Upper lobe of left lung (tissue), 6 donors: ENCODE results near the gene ACTMAP. TPM values are rescaled to one million over a fixed set of nuclear protein-coding genes. Genes with fewer than 3 reads are reported as not detected.

Experiments used
- ATAC-seq, 2 donors: fragments of 200-7000 bp; cut with Tn5 transposase; one replicate each; pipeline ENCODE4 v1.9.1; 2022; ENCODE audit warnings: mild to moderate bottlenecking in 2 of 2, moderate library complexity in 2 of 2; ENCODE audit not compliant: low FRiP score in 2 of 2
- DNase-seq, 2 donors: peaks; one replicate each; pipeline ENCODE4 v3.0.0-alpha.2; 2019 to 2020
- H3K27ac ChIP-seq, 4 donors: fragments of 200-600 bp; sonication (generic); one replicate each; pipeline ENCODE4 v1.5.1; 2016 to 2019
- H3K27me3 ChIP-seq, 4 donors: fragments of 200-600 bp; sonication (generic); one replicate each; pipeline ENCODE4 v1.5.1; 2017 to 2019
- H3K36me3 ChIP-seq, 4 donors: fragments of 200-600 bp; sonication (generic); one replicate each; pipeline ENCODE4 v1.5.1; 2016 to 2019
- H3K4me1 ChIP-seq, 4 donors: fragments of 200-600 bp; sonication (generic); one replicate each; pipeline ENCODE4 v1.5.1; 2018 to 2019
- H3K4me3 ChIP-seq, 4 donors: fragments of 200-600 bp; sonication (generic); one replicate each; pipeline ENCODE4 v1.5.1; 2017 to 2019; ENCODE audit warnings: mild to moderate bottlenecking in 2 of 4, moderate library complexity in 1 of 4
- H3K9me3 ChIP-seq, 4 donors: fragments of 200-600 bp; sonication (generic); one replicate each; pipeline ENCODE4 v1.5.1; 2018 to 2019
- CTCF ChIP-seq, 6 experiments: fragments of 450-650 bp in 4 of 6; fragments of 200-600 bp in 2 of 6; sonication (generic) in 2 of 6; IDR thresholded peaks; one replicate each; pipeline ENCODE4 v1.5.1; 2016 to 2019; ENCODE audit warnings: antibody characterized with exemption in 6 of 6
- EP300 ChIP-seq, 4 donors: sonication (generic); formaldehyde crosslinking; IDR thresholded peaks; one replicate each; pipeline ENCODE4 v1.5.1; 2017; ENCODE audit warnings: antibody characterized with exemption in 4 of 4, control low read depth in 2 of 4
- POLR2A ChIP-seq, 4 donors: fragments of 450-650 bp; IDR thresholded peaks; one replicate each; pipeline ENCODE4 v1.5.1; 2016 to 2017; ENCODE audit warnings: antibody characterized with exemption in 4 of 4, mild to moderate bottlenecking in 2 of 4
- POLR2AphosphoS5 ChIP-seq, 2 donors: sonication (generic); formaldehyde crosslinking; IDR thresholded peaks; one replicate each; pipeline ENCODE4 v1.5.1; 2017; ENCODE audit warnings: antibody characterized with exemption in 2 of 2
- WGBS, 2 donors: methylation state at CpG; one replicate each; pipeline ENCODE4 v1.1.5; 2017 to 2018; 5-methylcytosine and 5-hydroxymethylcytosine counted together
- total RNA-seq, 6 donors: library from RNA; depleted of rRNA in 4 of 6; stranded (reverse); fragments of >200 nt in 4 of 6; gene quantifications; one replicate each; pipeline versions ENCODE4 v1.1.0 to v1.2.1, GENCODE V29; 2016 to 2021
- donor health status: DM: no; HTN: no; CAD: no; lungs with moderate emphysema.
- donor health status: DM: no; HTN: yes; CAD: no; lungs with severe emphysema.

The ACTMAP gene
- total RNA-seq, 6 donors from 2014 or later = 16.0 to 28.4 (median 21.5) TPM

- DNase-seq = no peak
- ATAC-seq = no peak
- WGBS, 2 donors = 84 to 95% methylated on average over 9 to 10 of the region's 10 CpGs
- no peaks in the 10 kb centered on the region for H3K27me3 ChIP-seq
- peak overlapping the region; percentile 44 to 70 (median 56) for H3K27ac ChIP-seq
- H3K36me3 ChIP-seq = peaks cover 10 to 54% (median 42%) of the 10 kb centered on the region in 4 donors
- peaks cover 8 to 20% (median 12%) of the 10 kb centered on the region in 4 donors for H3K4me1 ChIP-seq
- no peaks in the 10 kb centered on the region for H3K9me3 ChIP-seq
- TF ChIP-seq EP300 (IDR thresholded peaks at IDR 0.05) (no peak), POLR2A (IDR thresholded peaks at IDR 0.05) (no peak), POLR2AphosphoS5 (IDR thresholded peaks at IDR 0.05) (no peak), CTCF (IDR thresholded peaks at IDR 0.05) (no peak)
- no peak overlapping the region for H3K4me3 ChIP-seq
Measured at GRCh38 chr19:40741527-40742390, 8.5 kb downstream of the ACTMAP start.

GRCh38 chr19:40740747-40741146 is 9.5 kb downstream of the ACTMAP start:
- peak in 1 of 2 donors; percentile 57 for ATAC-seq
- peaks cover 18 to 64% (median 52%) of the 10 kb centered on the region in 4 donors for H3K36me3 ChIP-seq
- H3K27ac ChIP-seq = peak overlapping the region; percentile 53 to 70 (median 62)
- H3K9me3 ChIP-seq = no peaks in the 10 kb centered on the region
- TF ChIP-seq POLR2AphosphoS5 (IDR thresholded peaks at IDR 0.05) = peak; percentile 33 to 37
- no peak for TF ChIP-seq EP300 (IDR thresholded peaks at IDR 0.05)
- no peak for TF ChIP-seq CTCF (IDR thresholded peaks at IDR 0.05)
- TF ChIP-seq POLR2A (IDR thresholded peaks at IDR 0.05) = peak in 1 of 4 donors; percentile 6
- H3K4me1 ChIP-seq = peaks cover 7 to 21% (median 13%) of the 10 kb centered on the region in 4 donors
- DNase-seq = no peak
- no peak overlapping the region for H3K4me3 ChIP-seq
- WGBS, 2 donors = 66 to 82% methylated on average over 5 to 6 of the region's 6 CpGs
- H3K27me3 ChIP-seq = no peaks in the 10 kb centered on the region

- Histone ChIP-seq H3K9me3 (no peaks in the 10 kb centered on the region), H3K4me3 (no peak overlapping the region), H3K4me1 (peaks cover 3 to 20% (median 10%) of the 10 kb centered on the region in 4 donors), H3K27me3 (no peaks in the 10 kb centered on the region), H3K27ac (peak overlapping the region; percentile 46 to 70 (median 58)), H3K36me3 (peaks cover 23 to 70% (median 59%) of the 10 kb centered on the region in 4 donors)
- DNase-seq (peak in 1 of 2 donors; percentile 56), ATAC-seq (peak in 1 of 2 donors; percentile 9)
- 86% methylated on average over 16 of the region's 16 CpGs; no CpG with 5 or more reads in 1 of the 2 donors for WGBS, 2 donors
- no peak for TF ChIP-seq POLR2AphosphoS5 (IDR thresholded peaks at IDR 0.05)
- TF ChIP-seq POLR2A (IDR thresholded peaks at IDR 0.05) = no peak
- TF ChIP-seq EP300 (IDR thresholded peaks at IDR 0.05) = no peak
- no peak for TF ChIP-seq CTCF (IDR thresholded peaks at IDR 0.05)
Measured at GRCh38 chr19:40739871-40740703, 10.2 kb downstream of the ACTMAP start.

GRCh38 chr19:40739030-40739839 is 11.0 kb downstream of the ACTMAP start:
- Histone ChIP-seq H3K27ac (peak overlapping the region; percentile 41 to 70 (median 54)), H3K27me3 (no peaks in the 10 kb centered on the region), H3K4me3 (no peak overlapping the region), H3K9me3 (no peaks in the 10 kb centered on the region), H3K36me3 (peaks cover 26 to 79% (median 67%) of the 10 kb centered on the region in 4 donors), H3K4me1 (peaks cover 3 to 12% (median 6%) of the 10 kb centered on the region in 4 donors)
- 86 to 87% methylated on average over 17 to 22 of the region's 22 CpGs for WGBS, 2 donors
- TF ChIP-seq POLR2A (IDR thresholded peaks at IDR 0.05) (no peak), EP300 (IDR thresholded peaks at IDR 0.05) (no peak), CTCF (IDR thresholded peaks at IDR 0.05) (no peak), POLR2AphosphoS5 (IDR thresholded peaks at IDR 0.05) (no peak)
- ATAC-seq (no peak), DNase-seq (peak in 1 of 2 donors; percentile 75)
